Hematopoietic multipotent progenitor cell treated with erythropoietin and hydrocortisone succinate and interleukin-3 and kit ligand, for 15 days (in vitro differentiated cells): Measurements from ENCODE around the gene PTMS.
A peak's percentile ranks its signal among the peaks of the same experiment; 100 is the strongest.
"Not testable (repeated sequence)": the region's sequence is repeated elsewhere in the genome, so short reads cannot be mapped to it uniquely, and the experiment has no call there.

Experiments used
- DNase-seq: peaks from one replicate; pipeline ENCODE4 v3.0.0-alpha.2; 2015; ENCODE audit warnings: low spot score

Gene PTMS

GRCh38 chr12:6765634-6766581, at the start of gene PTMS:
TSS of gene PTMS (plus strand) at chr12:6766363. CDS start at chr12:6766706, 343 bp downstream.
- peak; percentile 29 for DNase-seq

GRCh38 chr12:6716874-6717437, 49.2 kb upstream of the PTMS start:
- DNase-seq, result no peak

- peak; percentile 44 for DNase-seq
Measured at GRCh38 chr12:6722863-6723262, 43.3 kb upstream of the PTMS start.

GRCh38 chr12:6723607-6724408, 42.4 kb upstream of the PTMS start, which contains the start of gene COPS7A:
TSS of gene COPS7A (plus strand) at chr12:6724046. CDS start at chr12:6724657, 611 bp downstream.
- peak; percentile 98 for DNase-seq

- DNase-seq, result no peak
Measured at GRCh38 chr12:6724409-6724797, 41.8 kb upstream of the PTMS start.

GRCh38 chr12:6725350-6725749, 40.8 kb upstream of the PTMS start:
- no peak for DNase-seq

- DNase-seq, result no peak
Measured at GRCh38 chr12:6729186-6729585, 37.0 kb upstream of the PTMS start.

GRCh38 chr12:6730169-6730568, 36.0 kb upstream of the PTMS start:
- no peak for DNase-seq

GRCh38 chr12:6734506-6735387, 31.4 kb upstream of the PTMS start:
- no peak for DNase-seq

- DNase-seq, result peak; percentile 55
Measured at GRCh38 chr12:6735448-6736191, 30.5 kb upstream of the PTMS start.

GRCh38 chr12:6736754-6737153, 29.4 kb upstream of the PTMS start:
- DNase-seq, result no peak

GRCh38 chr12:6742080-6742479, 24.1 kb upstream of the PTMS start:
- not testable (repeated sequence) for DNase-seq

- DNase-seq, result no peak
Measured at GRCh38 chr12:6742834-6743233, 23.3 kb upstream of the PTMS start.

GRCh38 chr12:6743300-6743699, 22.9 kb upstream of the PTMS start:
- DNase-seq, result not testable (repeated sequence)

GRCh38 chr12:6745741-6746525, 20.2 kb upstream of the PTMS start:
- no peak for DNase-seq

- DNase-seq, result no peak
Measured at GRCh38 chr12:6747216-6747615, 18.9 kb upstream of the PTMS start.

- DNase-seq, result no peak
Measured at GRCh38 chr12:6748761-6749160, 17.4 kb upstream of the PTMS start.

GRCh38 chr12:6750506-6750905, 15.7 kb upstream of the PTMS start:
- DNase-seq, result no peak

- no peak for DNase-seq
Measured at GRCh38 chr12:6751767-6752166, 14.4 kb upstream of the PTMS start.
